H54 (cell line): ENCODE results near the gene SLC38A4.

ENCODE experiments used
- DNase-seq: peaks from one replicate; pipeline ENCODE4 v3.0.0; 2011; ENCODE audit warnings: low spot score, mixed read lengths; ENCODE audit not compliant: insufficient read length
- FAIRE-seq: peaks from 3 replicates; lab custom pipeline; 2011; peaks lifted over from hg19 to GRCh38; lab: Jason Lieb, UNC
- POLR2A ChIP-seq: IDR thresholded peaks from 2 replicates; pipeline ENCODE4 v1.6.1; 2011; ENCODE audit warnings: low read depth, mild to moderate bottlenecking, low read length

Gene SLC38A4

DNA sequence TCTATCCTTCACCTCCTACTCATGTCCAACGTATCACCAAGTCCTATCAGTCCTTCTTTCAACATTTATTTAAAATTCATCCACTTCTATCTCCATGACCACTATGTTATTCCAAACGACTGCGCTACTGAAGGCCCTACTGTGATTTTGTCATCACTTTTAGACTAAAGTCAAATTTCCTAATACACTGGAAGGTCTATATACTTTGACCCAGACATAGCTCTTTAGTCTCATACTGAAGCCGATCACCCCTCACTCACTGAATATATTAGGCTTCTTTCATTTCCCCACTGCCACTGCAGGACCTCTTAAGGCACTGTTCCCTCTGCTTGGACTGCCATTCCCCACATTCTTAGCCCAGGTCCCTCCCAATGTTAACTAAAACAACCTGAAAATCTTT is 25.6 kb downstream of the SLC38A4 start:
- no peak for FAIRE-seq
- no peak for TF ChIP-seq POLR2A
- DNase-seq = no peak

DNA sequence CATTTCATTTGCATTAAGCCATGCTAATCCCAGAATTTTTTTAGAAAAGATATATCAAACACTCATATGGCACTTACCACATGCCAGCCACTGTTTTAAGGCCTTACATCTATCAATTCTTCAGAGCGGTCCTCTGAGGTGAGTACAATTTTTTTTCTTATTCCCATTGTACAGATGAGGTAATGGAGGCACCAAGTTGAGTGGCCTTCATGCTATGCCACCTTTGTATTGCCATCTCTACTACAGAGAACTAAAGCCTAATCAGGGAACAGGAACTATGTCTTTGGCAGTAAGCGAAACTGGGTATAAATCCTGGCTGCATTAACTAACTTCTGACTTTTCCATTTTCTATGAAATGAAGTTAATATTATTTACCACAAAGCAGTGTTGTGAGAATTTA is 27.1 kb downstream of the SLC38A4 start:
- no peak for FAIRE-seq
- no peak for TF ChIP-seq POLR2A

DNA sequence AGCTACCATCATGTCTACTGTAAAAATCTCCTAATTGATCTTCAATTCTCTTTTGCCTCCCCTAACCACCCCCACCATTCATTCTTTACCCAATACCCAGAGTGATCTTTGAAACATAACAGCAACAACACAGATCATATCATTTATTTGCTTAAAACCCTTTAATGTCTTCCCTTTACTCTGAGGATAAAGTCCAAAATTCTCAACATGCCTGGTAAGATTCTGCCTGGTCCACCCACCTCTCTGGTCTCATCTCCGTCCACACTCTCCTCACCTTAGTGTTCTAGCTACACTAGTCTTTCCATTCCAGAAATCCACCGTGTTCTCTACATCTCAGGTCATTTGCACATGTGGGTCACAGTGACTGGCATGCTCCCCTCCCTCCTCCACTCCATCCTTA is 27.7 kb downstream of the SLC38A4 start:
- DNase-seq (no peak), FAIRE-seq (no peak)
- TF ChIP-seq POLR2A = no peak

More for the DNA sequence above, 27.1 kb downstream of the SLC38A4 start:
- DNase-seq = no peak

DNA sequence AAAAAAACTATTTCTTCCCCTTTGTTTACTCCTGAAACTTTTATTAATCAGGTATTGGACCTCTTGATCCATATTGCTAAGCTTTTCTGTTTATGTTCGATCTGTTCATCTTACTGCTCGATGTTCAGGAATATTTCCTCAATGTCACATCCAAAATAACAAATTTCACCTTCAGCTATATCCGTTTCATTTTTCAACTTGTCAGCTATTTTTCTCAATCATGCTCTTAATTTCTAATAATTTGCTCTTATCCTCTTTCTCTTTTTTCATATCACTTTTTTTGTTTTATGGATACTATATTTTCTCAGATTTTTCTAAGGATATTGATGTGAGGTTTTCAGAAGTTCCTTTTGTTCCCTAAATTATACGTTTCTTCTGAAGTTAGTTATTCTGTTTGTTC is 29.8 kb downstream of the SLC38A4 start:
- no peak for TF ChIP-seq POLR2A
- DNase-seq (no peak), FAIRE-seq (no peak)

DNA sequence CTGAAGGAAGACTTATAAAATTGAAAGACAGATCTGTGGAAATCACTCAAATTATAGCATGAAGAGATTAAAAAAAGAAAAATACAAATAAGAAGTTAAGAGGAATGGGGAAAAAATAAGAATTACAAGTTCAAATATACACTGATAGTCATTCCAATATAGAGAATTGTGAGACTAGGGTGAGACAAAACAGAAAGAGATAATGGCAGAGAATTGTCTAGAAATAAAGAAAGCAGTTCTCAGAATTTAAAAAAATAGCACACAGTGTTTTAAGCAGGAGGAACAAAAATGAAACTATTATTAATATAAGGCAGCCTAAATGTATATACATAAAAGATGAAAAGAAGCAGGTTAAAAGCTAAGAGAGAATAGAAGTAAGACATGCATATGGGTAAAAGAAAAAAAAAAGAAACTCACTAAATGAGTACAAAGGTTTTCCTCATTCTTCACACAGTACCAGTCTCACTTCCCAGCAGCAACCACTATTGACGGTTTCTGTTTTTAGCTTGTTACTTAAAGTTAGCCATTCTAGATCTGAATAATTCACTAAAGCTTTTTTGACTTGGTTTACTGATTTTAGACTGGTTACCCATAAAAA is 31.1 kb downstream of the SLC38A4 start:
- FAIRE-seq (no peak), DNase-seq (no peak)
- TF ChIP-seq POLR2A = no peak

DNA sequence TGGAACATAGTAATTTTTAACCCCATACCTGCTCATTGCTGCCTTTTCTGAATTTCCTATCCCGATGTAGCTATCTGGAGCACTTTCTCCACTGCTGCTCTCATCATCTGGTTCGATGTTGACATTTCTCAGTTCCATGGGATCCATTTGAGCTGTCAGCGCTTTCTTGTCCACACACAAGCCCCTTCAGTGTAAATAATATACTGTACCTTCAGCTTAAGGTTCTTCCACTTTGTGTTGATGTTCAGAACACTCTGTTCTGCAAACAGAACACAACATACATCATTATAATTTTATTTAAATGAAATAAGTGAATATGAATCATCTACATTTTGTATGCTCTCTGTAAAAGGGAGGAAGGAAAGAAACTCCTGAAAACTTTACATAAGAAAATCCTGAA is 32.9 kb downstream of the SLC38A4 start:
- DNase-seq (no peak), FAIRE-seq (no peak)
- TF ChIP-seq POLR2A = no peak

DNA sequence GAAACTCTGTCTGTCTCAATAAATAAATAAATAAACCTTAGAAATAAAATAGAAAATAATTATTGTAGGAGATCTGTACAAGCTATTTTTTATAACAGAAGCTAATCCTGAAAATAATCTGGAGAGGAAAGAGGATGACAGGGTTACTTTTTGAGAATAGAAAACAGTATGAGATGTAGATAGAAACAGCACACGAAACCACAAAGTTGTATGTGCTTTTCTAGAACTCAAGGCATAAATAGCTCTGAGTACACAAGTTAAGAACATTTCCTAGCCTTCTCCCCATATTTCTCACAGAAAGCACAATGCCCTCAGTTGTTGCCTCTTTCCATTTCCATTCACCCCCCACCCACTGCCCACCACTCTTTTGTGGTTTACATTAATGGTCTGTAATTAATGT is 35.7 kb downstream of the SLC38A4 start:
- no peak for TF ChIP-seq POLR2A
- no peak for DNase-seq
- FAIRE-seq = no peak

DNA sequence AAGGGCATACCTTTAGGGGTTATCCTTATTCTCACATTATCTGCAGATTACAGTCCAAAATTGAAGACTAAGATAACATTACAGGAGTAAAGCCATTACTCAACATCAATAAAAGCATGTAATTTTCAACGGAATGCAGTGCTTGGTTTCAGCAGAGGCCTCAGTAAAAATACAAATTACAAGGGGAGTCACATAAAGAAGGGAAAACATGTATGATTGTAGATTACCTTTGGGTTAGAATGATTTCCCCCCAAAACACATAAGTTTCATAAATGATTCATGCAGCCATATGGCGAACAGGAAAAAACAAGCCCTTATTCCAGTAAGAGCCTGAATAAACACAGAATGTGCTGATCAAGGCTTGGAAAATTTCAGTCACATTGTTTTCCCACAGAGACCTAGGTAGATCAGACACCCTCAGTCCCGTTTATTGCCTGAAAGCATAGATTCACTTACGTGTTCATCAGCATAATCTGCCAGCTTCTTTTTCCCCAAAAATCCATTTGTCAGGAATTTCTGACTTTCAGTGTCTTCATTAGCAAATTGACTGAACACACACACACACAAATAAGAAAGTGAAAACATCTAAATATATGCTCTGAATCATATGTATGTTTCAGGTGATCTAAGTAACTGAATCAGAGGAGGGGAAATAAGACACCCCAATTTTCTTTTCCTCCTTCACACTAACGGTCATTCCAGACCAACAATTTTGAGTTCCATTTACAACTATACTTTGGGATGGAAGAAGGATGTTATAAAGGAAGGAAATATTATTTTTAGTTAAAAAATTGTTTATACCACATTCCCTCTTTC is 37.5 kb downstream of the SLC38A4 start:
- DNase-seq = no peak
- TF ChIP-seq POLR2A = no peak
- FAIRE-seq = no peak

DNA sequence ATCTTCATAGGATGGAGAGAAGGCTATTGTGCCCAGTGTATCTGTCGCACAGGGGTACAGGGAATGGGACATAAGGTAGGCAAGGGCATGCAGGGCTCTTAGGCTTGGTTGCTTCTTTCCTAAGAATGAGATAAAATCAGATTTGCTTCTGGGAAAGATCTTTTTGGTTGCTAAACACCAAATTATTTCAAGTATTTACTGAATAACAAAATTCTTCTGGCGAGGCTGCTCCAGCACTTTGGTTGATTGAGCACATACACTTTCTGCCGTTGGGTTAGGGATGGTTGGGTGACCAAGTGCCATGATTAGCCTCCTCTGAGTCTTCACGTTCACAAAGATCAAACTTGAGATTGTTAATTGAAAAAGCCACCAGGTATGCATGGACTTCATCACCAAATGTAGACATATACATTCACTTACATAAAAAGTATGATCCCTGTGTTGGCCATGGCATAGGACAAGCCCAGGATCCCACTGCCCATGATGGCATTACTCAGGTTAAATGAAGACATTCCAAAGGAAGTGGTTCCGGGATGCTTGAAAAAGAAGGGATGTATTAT is 38.2 kb downstream of the SLC38A4 start:
- DNase-seq = no peak
- no peak for TF ChIP-seq POLR2A
- no peak for FAIRE-seq

DNA sequence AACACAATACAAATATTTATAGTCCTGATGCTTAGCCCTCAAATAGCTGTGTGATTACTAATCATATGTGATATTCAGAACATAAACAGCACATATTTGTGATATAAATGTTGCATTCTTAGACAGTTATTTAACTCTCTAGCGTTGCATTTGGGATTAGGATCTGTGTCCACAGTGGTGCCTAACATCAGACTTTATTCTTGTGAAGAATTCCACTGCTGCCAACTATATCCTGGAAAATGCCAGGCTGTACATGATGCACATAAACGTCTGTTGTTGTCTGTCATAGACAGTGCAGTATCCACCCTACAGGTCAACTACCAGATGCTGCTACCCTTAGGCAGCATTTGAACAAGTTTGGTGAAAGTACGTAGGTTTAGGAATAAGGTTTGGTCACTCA is 39.0 kb downstream of the SLC38A4 start:
- FAIRE-seq (peak; percentile 94), DNase-seq (no peak)
- no peak for TF ChIP-seq POLR2A

DNA sequence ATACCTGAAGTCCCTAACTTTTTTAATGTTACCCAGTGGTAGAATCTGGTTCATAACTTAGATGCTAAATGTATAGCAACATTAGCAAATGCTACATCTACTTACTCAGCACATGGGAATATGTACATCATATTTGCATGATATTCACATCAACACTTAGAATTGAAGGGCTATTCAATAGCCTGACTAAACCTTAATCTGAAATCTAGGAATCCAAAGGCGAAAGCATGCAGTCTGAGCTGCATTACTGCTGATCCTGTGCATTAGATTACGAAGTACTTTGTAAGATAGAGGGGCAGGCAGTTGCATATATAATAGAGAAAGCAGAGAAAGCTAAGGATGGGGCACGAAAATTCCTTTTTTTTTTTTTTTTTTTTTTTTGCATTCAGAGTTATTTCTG is 40.4 kb downstream of the SLC38A4 start:
- no peak for TF ChIP-seq POLR2A
- FAIRE-seq (peak; percentile 65), DNase-seq (no peak)

DNA sequence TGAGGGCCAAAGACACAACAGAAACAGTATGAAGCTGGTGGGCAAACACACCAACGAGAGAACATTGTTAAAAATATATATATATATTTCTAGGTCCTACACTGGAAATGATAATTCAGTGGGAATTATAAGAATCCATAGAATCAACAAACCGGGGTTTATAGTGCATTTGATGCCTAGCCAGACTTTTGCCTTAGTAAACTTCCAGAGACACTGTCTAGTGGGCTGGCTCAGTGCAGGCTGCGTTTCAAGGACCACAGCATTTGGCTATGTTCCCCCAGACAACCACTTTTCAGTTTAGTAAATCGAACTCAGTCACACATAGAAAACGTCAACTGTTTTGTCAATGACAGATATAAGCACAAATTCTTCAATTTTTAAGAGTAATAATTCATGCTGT is 41.9 kb downstream of the SLC38A4 start:
- FAIRE-seq = no peak
- TF ChIP-seq POLR2A = no peak
- DNase-seq = no peak

DNA sequence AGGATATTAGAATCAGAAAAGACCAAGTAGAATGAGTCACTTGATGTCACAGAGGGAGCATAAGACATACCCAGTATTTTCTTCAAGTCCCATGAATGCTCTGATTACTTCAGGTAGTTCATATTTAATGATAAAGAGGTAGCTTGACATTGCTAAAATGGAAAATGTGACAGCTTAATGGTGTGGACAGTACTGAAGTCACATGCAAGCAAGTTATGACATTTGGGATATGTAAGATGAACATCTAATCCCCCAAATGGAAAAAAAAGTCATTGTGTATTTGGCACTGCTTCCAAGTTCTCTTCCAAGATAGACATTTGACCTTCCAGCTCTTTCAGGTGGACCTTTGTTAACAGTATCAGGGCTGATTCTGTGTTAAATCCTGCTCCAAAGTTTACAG is 45.9 kb downstream of the SLC38A4 start:
- DNase-seq (no peak), FAIRE-seq (no peak)
- TF ChIP-seq POLR2A = no peak

DNA sequence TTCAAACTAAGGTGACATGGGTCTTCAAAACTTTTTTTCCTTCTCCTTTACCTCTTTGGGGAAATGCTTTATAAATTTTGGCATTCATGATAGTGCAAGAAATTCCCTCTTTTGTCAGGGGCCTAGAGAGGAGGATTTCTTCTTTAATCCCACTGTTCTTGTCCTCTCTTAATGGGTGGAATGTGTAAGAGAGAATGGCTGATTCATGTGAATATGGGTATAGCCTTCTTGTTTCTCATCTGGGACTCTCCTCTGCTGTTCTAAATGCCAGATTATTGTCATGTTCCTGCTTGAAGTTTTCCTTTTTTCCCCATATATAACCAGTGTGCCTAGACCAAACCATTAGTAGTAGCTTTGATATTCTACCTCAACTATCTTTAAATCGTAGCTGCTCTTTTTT is 46.7 kb downstream of the SLC38A4 start:
- no peak for DNase-seq
- TF ChIP-seq POLR2A = no peak
- no peak for FAIRE-seq

DNA sequence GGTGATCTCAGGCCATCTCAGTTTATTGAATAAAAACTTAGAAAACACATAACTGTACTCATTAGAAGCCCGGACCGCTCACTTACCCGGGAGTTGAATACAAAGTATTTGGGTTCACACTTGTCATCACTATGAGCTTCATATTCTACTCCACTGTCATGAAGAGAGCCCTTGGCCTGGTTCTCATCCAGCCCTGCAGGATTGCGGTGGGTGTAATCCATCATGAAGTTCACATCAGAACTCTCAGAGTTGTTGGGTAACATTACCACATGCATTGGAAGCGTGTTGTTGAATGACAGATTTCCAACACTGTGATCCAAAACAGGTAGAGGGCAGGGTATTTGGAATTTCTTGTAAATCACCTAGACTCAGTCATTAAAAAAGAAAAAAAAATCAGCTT is 47.4 kb downstream of the SLC38A4 start:
- no peak for TF ChIP-seq POLR2A
- FAIRE-seq = no peak
- DNase-seq = no peak

DNA sequence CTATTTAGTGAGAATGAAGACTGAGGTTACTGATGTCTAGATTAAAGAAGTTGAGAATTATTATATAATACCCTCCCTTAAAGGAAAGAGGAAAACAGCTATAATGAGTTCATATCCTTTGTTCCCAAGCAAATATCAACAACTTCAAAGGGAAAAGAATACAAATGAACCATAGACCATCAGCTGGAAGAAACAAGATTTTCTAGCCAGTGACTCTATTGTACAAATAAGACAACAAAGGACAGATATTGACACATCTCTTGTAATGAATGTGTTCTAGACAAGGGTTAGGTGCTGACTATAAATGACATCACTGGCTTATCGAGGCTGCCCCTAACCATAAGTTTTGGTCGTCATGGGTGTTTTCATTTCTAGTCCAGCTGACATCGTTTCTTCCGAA is 48.2 kb downstream of the SLC38A4 start:
- no peak for TF ChIP-seq POLR2A
- FAIRE-seq (no peak), DNase-seq (no peak)
